T-helper 2 cell treated with Interferon-gamma antibody and Interleukin-4, amounts not matched to agents 5 μg/mL and 100 μg/mL, for 36 hours (primary cell): ENCODE measurements around the gene VGLL1.
A peak's percentile ranks its signal among the peaks of the same experiment; 100 is the strongest.

Experiments used
- DNase-seq: peaks from one replicate; pipeline ENCODE4 v3.0.0; 2021; ENCODE audit warnings: low spot score
- H3K27ac Mint-ChIP-seq: one replicate; pipeline ENCODE4 v1.8.0; 2021; ENCODE audit warnings: mild to moderate bottlenecking, mixed read lengths
- H3K27me3 Mint-ChIP-seq: one replicate; pipeline ENCODE4 v1.8.0; 2021; ENCODE audit warnings: low read depth, mixed read lengths
- H3K36me3 Mint-ChIP-seq: one replicate; pipeline ENCODE4 v1.8.0; 2021; ENCODE audit warnings: low read depth, mixed read lengths
- H3K4me1 Mint-ChIP-seq: one replicate; pipeline ENCODE4 v1.8.0; 2021; ENCODE audit warnings: low read depth, mixed read lengths
- H3K4me3 Mint-ChIP-seq: one replicate; pipeline ENCODE4 v1.8.0; 2022; ENCODE audit warnings: mild to moderate bottlenecking, moderate library complexity, mixed read lengths
- H3K9me3 Mint-ChIP-seq: one replicate; pipeline ENCODE4 v1.8.0; 2021; ENCODE audit warnings: mixed read lengths

VGLL1 gene

GRCh38 chrX:136531951-136532350, at the start of gene VGLL1:
VGLL1 (plus strand) TSS chrX:136532215; CDS start chrX:136536021, 3,806 bp downstream.
- H3K9me3 Mint-ChIP-seq = no peaks in the 10 kb centered on the region
- DNase-seq = no peak
- no peak within 1 kb of the TSS for H3K4me3 Mint-ChIP-seq
- peaks cover 6% of the 10 kb centered on the region for H3K4me1 Mint-ChIP-seq
- no peaks in the 10 kb centered on the region for H3K36me3 Mint-ChIP-seq
- H3K27me3 Mint-ChIP-seq = peaks cover 15% of the 10 kb centered on the region
- no peak within 1 kb of the TSS for H3K27ac Mint-ChIP-seq

GRCh38 chrX:136487647-136488046, 44.4 kb upstream of the VGLL1 start, which contains the start of gene BRS3:
BRS3 (plus strand) TSS chrX:136487947; CDS start chrX:136488115, 168 bp downstream.
- no peaks in the 10 kb centered on the region for H3K4me1 Mint-ChIP-seq
- DNase-seq = no peak
- H3K36me3 Mint-ChIP-seq = no peaks in the 10 kb centered on the region
- peaks cover 53% of the 10 kb centered on the region for H3K27me3 Mint-ChIP-seq
- no peak within 1 kb of the TSS for H3K4me3 Mint-ChIP-seq
- H3K27ac Mint-ChIP-seq = no peak within 1 kb of the TSS
- H3K9me3 Mint-ChIP-seq = no peaks in the 10 kb centered on the region

- no peak for DNase-seq
- H3K36me3 Mint-ChIP-seq = no peaks in the 10 kb centered on the region
- H3K27ac Mint-ChIP-seq = no peak overlapping the region
- H3K4me3 Mint-ChIP-seq = no peak overlapping the region
- H3K9me3 Mint-ChIP-seq = no peaks in the 10 kb centered on the region
- H3K4me1 Mint-ChIP-seq = no peaks in the 10 kb centered on the region
- peaks cover 53% of the 10 kb centered on the region for H3K27me3 Mint-ChIP-seq
Measured at GRCh38 chrX:136488706-136489105, 43.3 kb upstream of the VGLL1 start.

GRCh38 chrX:136491832-136492231, 40.2 kb upstream of the VGLL1 start:
- H3K27ac Mint-ChIP-seq = no peak overlapping the region
- H3K4me1 Mint-ChIP-seq = no peaks in the 10 kb centered on the region
- no peaks in the 10 kb centered on the region for H3K36me3 Mint-ChIP-seq
- peaks cover 31% of the 10 kb centered on the region for H3K27me3 Mint-ChIP-seq
- H3K4me3 Mint-ChIP-seq = no peak overlapping the region
- H3K9me3 Mint-ChIP-seq = no peaks in the 10 kb centered on the region
- no peak for DNase-seq

- peaks cover 1% of the 10 kb centered on the region for H3K36me3 Mint-ChIP-seq
- no peak overlapping the region for H3K27ac Mint-ChIP-seq
- DNase-seq = no peak
- H3K4me1 Mint-ChIP-seq = no peaks in the 10 kb centered on the region
- peaks cover 29% of the 10 kb centered on the region for H3K27me3 Mint-ChIP-seq
- H3K4me3 Mint-ChIP-seq = no peak overlapping the region
- H3K9me3 Mint-ChIP-seq = no peaks in the 10 kb centered on the region
Measured at GRCh38 chrX:136493011-136493410, 39.0 kb upstream of the VGLL1 start.

- H3K27ac Mint-ChIP-seq = no peak overlapping the region
- no peak overlapping the region for H3K4me3 Mint-ChIP-seq
- peaks cover 11% of the 10 kb centered on the region for H3K4me1 Mint-ChIP-seq
Measured at GRCh38 chrX:136495043-136495442, 37.0 kb upstream of the VGLL1 start.

GRCh38 chrX:136496186-136496763, 35.7 kb upstream of the VGLL1 start:
- Mint-ChIP-seq H3K27ac (peak overlapping the region; percentile 94), H3K4me1 (peaks cover 11% of the 10 kb centered on the region), H3K4me3 (peak overlapping the region; percentile 90), H3K36me3 (peaks cover 14% of the 10 kb centered on the region), H3K27me3 (peaks cover 9% of the 10 kb centered on the region), H3K9me3 (no peaks in the 10 kb centered on the region)
- no peak for DNase-seq

More at GRCh38 chrX:136495043-136495442, 37.0 kb upstream of the VGLL1 start:
- Mint-ChIP-seq H3K27me3 (peaks cover 17% of the 10 kb centered on the region), H3K9me3 (no peaks in the 10 kb centered on the region), H3K36me3 (peaks cover 9% of the 10 kb centered on the region)
- DNase-seq = no peak

- Mint-ChIP-seq H3K36me3 (peaks cover 14% of the 10 kb centered on the region), H3K27me3 (peaks cover 6% of the 10 kb centered on the region), H3K4me3 (peak overlapping the region; percentile 92), H3K4me1 (peaks cover 11% of the 10 kb centered on the region), H3K27ac (peak overlapping the region; percentile 94), H3K9me3 (no peaks in the 10 kb centered on the region)
- peak; percentile 84 for DNase-seq
Measured at GRCh38 chrX:136496764-136497555, 35.1 kb upstream of the VGLL1 start.

- Mint-ChIP-seq H3K9me3 (no peaks in the 10 kb centered on the region), H3K4me3 (peak within 1 kb of the TSS; percentile 92), H3K27me3 (no peaks in the 10 kb centered on the region), H3K27ac (peak within 1 kb of the TSS; percentile 94), H3K36me3 (peaks cover 14% of the 10 kb centered on the region), H3K4me1 (peaks cover 11% of the 10 kb centered on the region)
- no peak for DNase-seq
Measured at GRCh38 chrX:136497556-136498052, 34.4 kb upstream of the VGLL1 start, which contains the start of gene HTATSF1. HTATSF1 (plus strand) TSS chrX:136497592; CDS start chrX:136497685, 93 bp downstream.

GRCh38 chrX:136519069-136519468, 12.9 kb upstream of the VGLL1 start:
- Mint-ChIP-seq H3K9me3 (no peaks in the 10 kb centered on the region), H3K27me3 (peaks cover 5% of the 10 kb centered on the region), H3K27ac (no peak overlapping the region), H3K4me3 (no peak overlapping the region), H3K36me3 (peaks cover 11% of the 10 kb centered on the region), H3K4me1 (peaks cover 9% of the 10 kb centered on the region)
- no peak for DNase-seq

- H3K4me3 Mint-ChIP-seq = no peak overlapping the region
- no peak overlapping the region for H3K27ac Mint-ChIP-seq
- no peaks in the 10 kb centered on the region for H3K9me3 Mint-ChIP-seq
- H3K27me3 Mint-ChIP-seq = peaks cover 5% of the 10 kb centered on the region
- no peak for DNase-seq
- H3K36me3 Mint-ChIP-seq = peaks cover 7% of the 10 kb centered on the region
- peaks cover 9% of the 10 kb centered on the region for H3K4me1 Mint-ChIP-seq
Measured at GRCh38 chrX:136523770-136524169, 8.2 kb upstream of the VGLL1 start.

- Mint-ChIP-seq H3K36me3 (peaks cover 7% of the 10 kb centered on the region), H3K4me3 (no peak overlapping the region), H3K9me3 (no peaks in the 10 kb centered on the region), H3K27me3 (peaks cover under 1% of the 10 kb centered on the region), H3K4me1 (peaks cover 15% of the 10 kb centered on the region), H3K27ac (no peak overlapping the region)
- no peak for DNase-seq
Measured at GRCh38 chrX:136525738-136526606, 6.0 kb upstream of the VGLL1 start.

- peaks cover 7% of the 10 kb centered on the region for H3K27me3 Mint-ChIP-seq
- no peak overlapping the region for H3K4me3 Mint-ChIP-seq
- no peak overlapping the region for H3K27ac Mint-ChIP-seq
- no peak for DNase-seq
- peaks cover 6% of the 10 kb centered on the region for H3K4me1 Mint-ChIP-seq
- H3K9me3 Mint-ChIP-seq = no peaks in the 10 kb centered on the region
- H3K36me3 Mint-ChIP-seq = no peaks in the 10 kb centered on the region
Measured at GRCh38 chrX:136528645-136529315, 3.2 kb upstream of the VGLL1 start.
